HTR-8/SVneo (cell line): ENCODE data around the gene CTSF.
A peak's percentile ranks its signal among the peaks of the same experiment; 100 is the strongest.
"Not testable (repeated sequence)": the region's sequence is repeated elsewhere in the genome, so short reads cannot be mapped to it uniquely, and the experiment has no call there.

Experiments used
- DNase-seq: peaks from one replicate; pipeline ENCODE4 v3.0.0; 2011; ENCODE audit warnings: low spot score, mixed read lengths; ENCODE audit not compliant: insufficient read length
- FAIRE-seq: peaks from 2 replicates; lab custom pipeline; 2011; peaks lifted over from hg19 to GRCh38; lab: Jason Lieb, UNC

The CTSF gene

DNA sequence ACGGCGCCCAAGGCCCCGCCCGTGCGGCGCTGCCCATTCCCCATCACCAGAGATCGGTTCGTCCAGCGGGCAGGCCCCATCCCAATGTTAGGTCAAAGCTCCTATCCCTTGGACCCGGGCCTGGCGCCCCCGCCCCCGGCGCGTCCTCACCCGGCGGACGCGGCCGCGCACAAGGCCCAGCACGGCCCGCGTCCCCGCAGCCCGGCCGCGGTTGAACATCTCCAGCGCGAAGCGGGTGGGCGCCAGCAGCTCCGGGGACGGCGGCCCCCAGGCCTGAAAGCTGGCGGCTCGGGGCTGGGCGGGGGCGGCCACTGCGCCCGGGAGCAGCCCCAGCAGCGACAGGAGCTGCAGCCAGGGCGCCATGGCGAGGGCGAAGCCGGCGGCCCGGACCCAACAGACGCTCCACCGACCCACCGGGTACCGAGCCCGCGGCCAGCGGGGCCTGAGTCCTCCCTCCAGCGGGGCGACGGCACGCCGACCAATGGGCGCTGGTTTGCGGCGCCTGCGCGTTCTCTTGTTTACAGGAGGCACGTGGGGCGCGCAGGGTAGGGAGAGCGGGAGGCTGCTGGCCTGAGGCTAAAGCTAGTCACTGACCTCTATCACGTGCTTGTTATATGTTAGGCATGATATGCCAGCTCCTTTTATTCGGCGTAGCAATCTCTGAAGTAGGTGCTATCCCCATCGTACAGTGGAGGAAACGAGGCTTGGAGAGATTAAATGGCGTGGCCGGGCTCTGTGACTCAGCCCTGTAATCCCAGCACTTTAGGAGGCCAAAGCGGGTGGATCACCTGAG lies at the start of gene CTSF:
Gene CTSF, minus strand, starts transcription at position 483 of the 793 bp plus-strand sequence. Its CDS starts 120 bp downstream, at position 363.
- no peak for DNase-seq
- FAIRE-seq = no peak

GRCh38 chr11:66617155-66617834 lies 48.9 kb upstream of the CTSF start:
- DNase-seq (no peak), FAIRE-seq (no peak)

GRCh38 chr11:66616379-66617154 lies 48.2 kb upstream of the CTSF start, which contains the start of gene RBM14:
Gene RBM14 (plus strand): TSS chr11:66616630. CDS start chr11:66616721, 91 bp downstream.
- DNase-seq (peak; percentile 100), FAIRE-seq (peak; percentile 55)

GRCh38 chr11:66614073-66614472 lies 45.7 kb upstream of the CTSF start:
- no peak for FAIRE-seq

DNA sequence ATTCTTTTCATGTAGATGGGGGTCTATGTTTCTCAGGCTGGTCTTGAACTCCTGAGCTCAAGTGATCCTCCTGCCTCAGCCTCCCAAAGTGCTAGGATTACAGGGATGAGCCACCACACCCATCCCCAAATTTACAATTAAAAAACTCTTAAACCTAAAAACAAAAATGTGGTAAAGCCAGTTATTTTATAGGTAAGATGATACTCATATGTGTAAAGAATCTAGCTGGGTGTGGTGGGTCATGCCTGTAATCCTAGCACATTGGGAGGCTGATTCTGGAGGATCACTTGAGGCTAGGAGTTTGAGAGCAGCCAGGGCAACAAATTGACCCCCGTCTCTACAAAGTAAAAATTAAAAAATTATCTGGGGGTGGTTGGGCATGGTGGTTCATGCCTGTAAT lies 44.1 kb upstream of the CTSF start:
- FAIRE-seq = no peak
- no peak for DNase-seq

More at GRCh38 chr11:66614073-66614472, 45.7 kb upstream of the CTSF start:
- DNase-seq = no peak

DNA sequence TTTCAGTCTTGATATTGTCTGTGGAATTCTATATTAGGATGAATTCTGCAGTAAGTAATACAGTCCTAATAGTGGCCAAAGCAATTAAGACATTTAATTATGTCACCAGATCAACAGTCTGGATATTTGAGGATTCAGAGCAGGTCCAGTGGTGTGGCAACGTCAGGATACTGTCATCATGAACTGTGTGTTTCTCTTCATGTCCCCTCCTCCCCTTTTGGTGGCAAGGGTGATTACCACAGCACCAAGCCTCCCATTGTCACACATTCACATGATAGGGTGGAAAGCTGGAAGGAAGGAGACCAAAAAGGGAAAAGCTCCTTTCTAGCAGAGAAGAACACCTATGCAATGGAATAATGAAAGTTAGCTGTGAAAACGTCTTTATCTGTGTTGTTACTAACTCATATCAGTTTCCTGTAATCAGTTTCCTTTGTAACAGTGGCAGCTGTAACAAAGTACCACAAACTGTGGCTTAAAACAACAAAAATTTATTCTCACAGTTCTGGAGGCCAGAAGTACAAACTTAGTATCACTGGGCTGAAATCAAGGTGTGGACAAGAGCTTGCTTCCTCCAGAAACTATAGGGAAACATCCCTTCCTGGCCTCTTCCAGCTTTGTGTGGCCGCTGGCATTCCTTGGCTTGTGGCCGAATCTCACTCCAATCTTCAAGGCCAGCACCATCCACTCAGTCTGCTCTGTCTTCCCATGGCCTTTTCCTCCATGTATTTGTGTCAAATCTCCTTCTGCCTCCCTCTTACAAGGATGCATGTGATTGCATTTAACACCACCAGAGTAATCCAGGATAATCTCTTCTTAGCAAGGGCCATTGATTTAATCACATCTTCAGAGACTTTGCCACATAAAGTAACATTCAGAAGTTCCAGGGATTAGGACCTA lies 41.6 kb upstream of the CTSF start:
- no peak for FAIRE-seq
- DNase-seq = no peak

- no peak for DNase-seq
- FAIRE-seq = no peak
Measured at GRCh38 chr11:66607126-66607834, 38.9 kb upstream of the CTSF start.

DNA sequence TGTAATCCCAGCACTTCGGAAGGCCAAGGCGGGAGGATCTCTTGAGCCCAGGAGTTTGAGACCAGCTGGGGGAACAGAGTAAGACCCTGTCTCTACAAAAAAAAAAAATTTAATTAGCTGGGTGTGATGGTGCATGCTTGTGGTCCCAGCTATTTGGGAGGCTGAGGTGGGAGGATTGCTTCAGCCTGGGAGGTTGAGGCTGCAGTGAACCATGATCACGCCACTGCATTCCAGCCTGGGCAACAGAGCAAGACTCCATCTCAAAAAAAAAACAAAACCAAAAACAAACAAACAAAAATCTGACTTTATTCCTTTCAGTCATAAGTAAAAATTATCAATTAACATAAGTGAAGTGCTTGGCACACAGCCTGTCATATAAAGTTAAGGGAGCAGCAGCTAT lies 38.2 kb upstream of the CTSF start:
- DNase-seq, FAIRE-seq: not testable (repeated sequence)

- no peak for FAIRE-seq
- DNase-seq = no peak
Measured at GRCh38 chr11:66604155-66604554, 35.7 kb upstream of the CTSF start.

DNA sequence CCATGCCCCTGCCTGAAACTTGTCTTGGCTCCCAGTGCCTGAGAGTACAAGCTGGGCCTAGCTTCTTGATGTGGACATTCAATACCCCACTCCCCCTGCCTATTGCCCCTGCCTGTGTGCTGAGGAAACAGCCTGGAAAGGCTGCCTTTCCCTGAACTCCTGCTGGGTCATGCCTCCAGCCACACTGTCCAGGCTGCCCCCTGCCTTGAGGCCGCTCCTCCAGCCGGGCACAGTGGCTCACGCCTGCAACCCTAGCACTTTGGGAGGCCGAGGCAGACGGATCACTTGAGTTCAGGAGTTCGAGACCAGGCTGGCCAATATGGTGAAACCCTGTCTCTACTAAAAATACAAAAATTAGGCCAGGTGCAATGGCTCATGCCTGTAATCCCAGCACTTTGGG lies 34.7 kb upstream of the CTSF start:
- no peak for FAIRE-seq
- no peak for DNase-seq

DNA sequence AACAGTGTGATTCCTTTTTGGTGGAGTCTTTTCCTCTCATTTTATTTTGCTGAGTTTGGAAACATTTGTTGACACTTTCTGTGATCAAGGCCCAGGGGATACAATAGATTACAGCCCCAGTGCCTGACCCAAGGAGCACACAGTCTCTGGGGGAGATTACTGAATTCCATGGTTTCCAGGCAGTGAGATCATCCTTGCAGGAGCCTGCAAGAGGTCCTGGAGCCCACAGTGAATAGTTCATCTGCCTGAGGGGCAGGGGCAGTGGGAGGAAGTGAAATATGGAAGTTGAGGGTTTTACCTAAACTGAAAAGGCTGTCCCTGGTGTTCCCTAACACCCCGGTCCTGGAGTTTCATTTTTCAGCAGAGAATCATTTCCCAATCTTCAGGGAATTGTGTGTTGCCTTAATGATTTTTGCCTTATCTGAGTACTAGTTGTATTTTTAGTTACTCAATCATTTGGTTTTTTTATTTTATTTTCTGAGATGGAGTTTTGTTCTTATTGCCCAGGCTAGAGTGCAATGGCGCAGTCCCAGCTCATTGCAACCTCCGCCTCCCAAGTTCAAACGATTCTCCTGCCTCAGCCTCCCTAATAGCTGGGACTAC lies 32.3 kb upstream of the CTSF start:
- FAIRE-seq (no peak), DNase-seq (no peak)

DNA sequence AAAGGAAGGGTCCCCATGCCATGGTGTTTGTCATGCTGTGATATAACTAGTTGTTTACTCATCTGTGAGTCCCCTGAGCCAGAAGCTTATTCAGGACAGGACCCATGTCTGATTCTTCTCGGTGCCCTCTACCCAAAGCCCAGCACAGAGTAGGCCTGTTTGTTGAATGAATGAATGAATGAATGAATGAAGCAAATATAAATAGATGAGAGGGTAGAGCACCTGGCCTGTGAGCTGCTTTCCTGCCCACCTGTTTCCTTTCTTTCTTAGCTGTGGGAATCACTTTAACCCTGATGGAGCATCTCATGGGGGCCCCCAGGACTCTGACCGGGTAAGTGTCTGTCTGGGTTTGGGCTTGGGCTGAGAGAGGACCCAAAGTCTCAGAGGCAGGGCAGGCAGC lies 31.8 kb upstream of the CTSF start:
- DNase-seq (no peak), FAIRE-seq (no peak)

DNA sequence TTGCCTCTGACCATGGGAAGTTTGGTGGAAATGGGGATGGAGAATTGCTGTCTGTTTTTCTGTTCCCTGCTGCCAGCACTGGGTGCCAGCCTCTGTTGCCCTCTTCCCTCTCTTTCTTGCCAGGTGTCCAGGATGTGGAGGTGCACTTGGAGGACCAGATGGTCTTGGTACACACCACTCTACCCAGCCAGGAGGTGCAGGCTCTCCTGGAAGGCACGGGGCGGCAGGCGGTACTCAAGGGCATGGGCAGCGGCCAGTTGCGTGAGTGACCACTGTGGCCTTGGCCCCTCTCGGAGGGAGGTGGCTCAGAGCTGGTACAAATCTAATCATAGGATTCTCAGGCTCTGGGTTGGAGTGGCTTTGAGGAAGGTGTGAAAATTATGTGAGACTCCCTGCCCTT lies 30.6 kb upstream of the CTSF start:
- FAIRE-seq = no peak
- DNase-seq = no peak

GRCh38 chr11:66595245-66595904 lies 27.0 kb upstream of the CTSF start:
- FAIRE-seq = no peak
- DNase-seq = no peak

- no peak for DNase-seq
- no peak for FAIRE-seq
Measured at GRCh38 chr11:66593650-66594049, 25.2 kb upstream of the CTSF start.

DNA sequence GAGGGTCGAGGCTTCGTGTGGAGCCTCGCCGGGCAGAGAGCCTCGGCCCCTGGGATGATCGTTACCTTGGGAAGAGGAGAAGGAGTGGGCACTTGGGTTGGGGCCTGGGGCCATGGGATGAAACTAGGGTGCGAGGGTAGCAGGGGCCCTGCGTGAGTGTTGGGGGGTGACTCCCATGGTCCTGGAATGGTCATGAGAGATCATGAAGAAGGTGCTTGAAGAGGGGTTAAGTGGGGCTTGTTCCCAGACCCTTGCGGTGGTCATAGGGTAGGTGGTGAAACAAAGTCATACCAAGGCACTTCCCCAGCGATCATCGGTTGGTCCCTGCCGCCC lies 24.9 kb upstream of the CTSF start:
- FAIRE-seq = no peak
- no peak for DNase-seq

GRCh38 chr11:66592457-66593302 lies 24.3 kb upstream of the CTSF start, which contains the start of the genes CCDC87 and CCS:
Gene CCDC87 (minus strand): TSS chr11:66593063. CDS start chr11:66593015, 48 bp downstream.
Gene CCS (plus strand): TSS chr11:66593185. CDS start chr11:66593262, 77 bp downstream.
- DNase-seq = peak; percentile 100
- peak; percentile 75 for FAIRE-seq
